DMS 273 (cell line): ENCODE measurements around the gene TTC33.

ENCODE experiments used
- DNase-seq: peaks from one replicate; lab custom pipeline; 2025; ENCODE audit not compliant: unreplicated experiment; lab: John Stamatoyannopoulos, UW

The TTC33 gene

DNA sequence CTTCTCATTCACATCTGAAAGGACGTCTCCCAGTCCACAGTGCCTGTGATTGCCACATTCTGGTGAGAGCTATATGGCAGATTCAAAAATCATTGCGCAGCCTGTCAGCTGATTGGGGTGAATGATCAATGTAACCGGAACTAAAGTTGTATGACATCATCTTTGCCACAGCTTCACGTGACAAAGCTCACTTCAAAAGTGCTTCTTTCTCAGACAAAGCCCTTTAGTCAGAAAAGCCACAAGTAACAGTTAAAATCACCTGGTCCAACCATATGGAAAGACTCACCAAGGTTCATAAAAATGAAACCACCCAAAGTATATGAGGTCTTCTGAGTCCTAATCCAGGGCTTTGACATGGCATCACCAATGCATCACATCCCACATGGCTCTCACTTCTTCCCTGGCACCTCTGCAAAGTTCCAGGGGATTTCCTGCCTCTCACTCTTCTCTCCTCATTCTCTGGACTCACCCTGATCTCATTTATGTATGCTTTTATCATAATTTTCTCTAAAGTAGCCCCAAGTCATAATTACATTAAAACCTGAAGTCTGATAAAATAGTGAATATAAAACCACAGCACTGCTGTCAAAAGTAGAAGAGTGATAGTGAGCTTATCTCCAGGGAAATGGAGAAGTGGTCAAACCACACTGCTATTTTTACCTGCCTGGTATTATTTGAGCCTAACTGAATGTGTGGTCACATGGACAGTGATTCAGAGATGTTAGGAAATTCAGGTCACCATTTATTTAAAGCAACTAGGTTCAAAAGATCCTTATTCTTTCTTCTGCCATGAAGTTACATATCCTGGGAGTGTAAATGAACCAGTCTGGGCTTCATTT, 269.1 kb downstream of the TTC33 start:
- no peak for DNase-seq

DNA sequence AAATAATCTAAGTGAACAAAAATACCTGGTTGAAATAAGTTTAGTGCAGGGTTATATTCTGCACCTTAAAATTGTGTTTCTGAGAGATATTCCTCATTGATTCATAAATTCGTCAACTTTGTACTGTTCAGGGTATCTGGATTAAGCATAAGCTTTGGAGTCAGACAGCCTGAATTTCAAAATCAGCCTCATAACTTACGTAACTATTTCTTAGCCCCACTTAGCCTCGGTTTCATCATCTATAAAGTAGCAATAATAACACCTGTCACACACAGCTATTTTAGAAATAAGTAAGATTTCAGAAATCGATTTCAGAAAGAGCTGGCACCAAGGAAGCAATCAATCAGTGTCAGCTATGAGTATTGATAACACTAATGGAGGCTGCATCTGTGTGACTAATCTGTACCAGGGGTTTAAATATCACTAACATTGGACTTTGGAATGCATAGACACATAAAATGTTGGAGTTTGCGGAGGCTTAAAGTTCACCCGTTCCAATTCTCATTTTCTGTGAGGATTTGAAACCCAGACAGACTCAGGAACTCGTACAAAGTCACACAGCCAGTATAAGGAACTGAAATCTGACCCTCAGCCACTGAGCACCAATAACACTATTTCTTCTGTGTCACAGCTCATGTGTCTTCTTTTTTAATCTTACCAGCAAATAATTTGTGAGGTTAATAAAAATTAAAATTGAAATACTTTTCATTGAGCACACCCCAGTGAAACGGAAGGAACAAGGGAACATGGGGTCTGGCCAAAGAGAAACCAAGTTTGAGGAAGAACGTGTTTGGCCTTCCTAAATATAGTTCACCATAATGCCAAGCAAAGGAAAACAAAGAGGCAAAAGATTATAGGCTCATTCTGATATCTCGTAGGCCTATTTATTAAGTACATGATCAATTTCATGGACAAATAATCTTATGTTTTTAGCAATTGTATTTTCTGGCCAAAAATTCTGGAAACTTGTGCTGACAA, 270.5 kb downstream of the TTC33 start:
- no peak for DNase-seq

- no peak for DNase-seq
Measured at GRCh38 chr5:40484495-40484894, 271.3 kb downstream of the TTC33 start.

GRCh38 chr5:40483316-40483715, 272.4 kb downstream of the TTC33 start:
- DNase-seq, result no peak

GRCh38 chr5:40481241-40481640, 274.5 kb downstream of the TTC33 start:
- no peak for DNase-seq

GRCh38 chr5:40480392-40480791, 275.4 kb downstream of the TTC33 start:
- DNase-seq, result no peak

- DNase-seq, result no peak
Measured at GRCh38 chr5:40479939-40480338, 275.8 kb downstream of the TTC33 start.

- DNase-seq, result no peak
Measured at GRCh38 chr5:40478766-40479165, 277.0 kb downstream of the TTC33 start.

- no peak for DNase-seq
Measured at GRCh38 chr5:40477856-40478546, 277.8 kb downstream of the TTC33 start.

DNA sequence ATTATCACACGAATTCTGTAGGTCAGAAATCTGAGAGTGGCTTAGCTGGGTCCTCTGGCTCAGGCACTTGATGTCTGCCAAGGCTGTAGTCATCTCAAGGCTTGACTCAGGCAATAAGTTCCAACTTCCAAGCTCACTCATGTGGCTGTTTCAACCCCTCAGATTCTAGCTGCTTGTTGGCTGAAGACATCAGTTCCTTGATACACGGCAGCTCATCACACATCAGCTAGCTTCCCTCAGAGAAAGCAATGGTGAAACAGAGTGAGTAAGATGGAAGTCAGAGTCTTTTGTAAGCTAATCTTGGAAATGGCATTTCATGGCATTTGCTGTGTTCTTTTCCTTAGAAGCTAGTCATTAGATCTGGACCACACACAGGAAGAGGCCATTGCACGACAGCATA, 280.2 kb downstream of the TTC33 start:
- no peak for DNase-seq

DNA sequence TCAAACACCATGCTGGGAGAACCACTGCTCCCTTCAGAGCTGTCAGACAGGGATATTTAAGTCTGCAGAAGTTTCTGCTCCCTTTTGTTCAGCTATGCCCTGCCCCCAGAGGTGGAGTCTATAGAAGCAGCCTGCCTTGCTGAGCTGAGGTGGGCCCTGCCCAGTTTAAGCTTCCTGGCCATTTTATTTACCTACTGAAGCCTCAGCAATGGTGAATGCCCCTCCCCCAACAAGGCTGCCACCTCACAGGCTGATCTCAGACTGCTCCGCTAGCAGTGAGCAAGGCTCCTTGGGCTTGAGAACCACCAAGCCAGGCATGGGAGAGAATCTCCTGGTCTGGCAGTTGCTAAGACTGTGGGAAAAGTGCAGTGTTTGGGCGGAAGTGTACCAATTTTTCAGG, 281.5 kb downstream of the TTC33 start:
- DNase-seq, result no peak

- DNase-seq, result no peak
Measured at GRCh38 chr5:40465416-40465815, 290.3 kb downstream of the TTC33 start.

- no peak for DNase-seq
Measured at GRCh38 chr5:40464511-40464910, 291.2 kb downstream of the TTC33 start.
